Liver (tissue), 9 donors: ENCODE results near the gene CRB1. TPM values are rescaled to one million over a fixed set of nuclear protein-coding genes. Genes with fewer than 3 reads are reported as not detected.

Source experiments
- DNase-seq: peaks from one replicate; pipeline ENCODE4 v3.0.0-alpha.2; 2017; ENCODE audit warnings: low spot score
- H3K27ac ChIP-seq, 2 donors: one replicate each; pipeline ENCODE4 v1.7.0; 2013; ENCODE audit warnings: inconsistent platforms in 2 of 2, low read length in 2 of 2, control low read depth in 1 of 2, low read depth in 1 of 2, mild to moderate bottlenecking in 1 of 2
- H3K27me3 ChIP-seq, 4 donors: one replicate each; pipeline versions ENCODE4 v1.6.1 to v1.7.0; 2013; ENCODE audit warnings: low read length in 3 of 4, inconsistent platforms in 1 of 4, mild to moderate bottlenecking in 1 of 4, moderate library complexity in 1 of 4; ENCODE audit not compliant: control insufficient read depth in 4 of 4, insufficient read depth in 4 of 4
- H3K36me3 ChIP-seq, 4 donors: one replicate each; pipeline versions ENCODE4 v1.6.1 to v1.7.0; 2013; ENCODE audit warnings: low read length in 3 of 4, mild to moderate bottlenecking in 3 of 4, low read depth in 1 of 4, moderate library complexity in 1 of 4; ENCODE audit not compliant: control insufficient read depth in 4 of 4, insufficient read depth in 3 of 4
- H3K4me1 ChIP-seq, 4 donors: one replicate each; pipeline versions ENCODE4 v1.6.1 to v1.7.0; 2013; ENCODE audit warnings: low read length in 3 of 4, mild to moderate bottlenecking in 3 of 4, moderate library complexity in 1 of 4; ENCODE audit not compliant: control insufficient read depth in 4 of 4, insufficient read depth in 4 of 4
- H3K4me3 ChIP-seq, 3 donors: one replicate each; pipeline versions ENCODE4 v1.6.1 to v1.7.0; 2013; ENCODE audit warnings: low read length in 3 of 3, control low read depth in 1 of 3, low read depth in 1 of 3, mild to moderate bottlenecking in 1 of 3
- H3K9ac ChIP-seq, 2 donors: one replicate each; pipeline ENCODE4 v1.7.0; 2013; ENCODE audit warnings: low read length in 2 of 2, mild to moderate bottlenecking in 2 of 2, moderate library complexity in 2 of 2, control low read depth in 1 of 2, low read depth in 1 of 2
- H3K9me3 ChIP-seq, 4 donors: one replicate each; pipeline versions ENCODE4 v1.6.1 to v1.7.0; 2013; ENCODE audit warnings: low read length in 3 of 4; ENCODE audit not compliant: control insufficient read depth in 4 of 4
- ATF3 ChIP-seq: IDR thresholded peaks from 2 replicates; pipeline ENCODE4 v1.6.1; 2016; ENCODE audit warnings: antibody characterized with exemption
- CTCF ChIP-seq: fragments of 150-350 bp; IDR thresholded peaks from 2 replicates; pipeline ENCODE4 v1.5.1; 2017; ENCODE audit warnings: improper control_type of control experiment, low read depth, low read length; ENCODE audit not compliant: missing input control
- EGR1 ChIP-seq, 2 donors: IDR thresholded peaks; 2 replicates each; pipeline ENCODE4 v1.6.1; 2016 to 2018; ENCODE audit warnings: antibody characterized with exemption in 2 of 2, low read depth in 2 of 2
- FOXA1 ChIP-seq: IDR thresholded peaks from 2 replicates; pipeline ENCODE4 v1.6.1; 2016; ENCODE audit warnings: antibody characterized with exemption
- FOXA2 ChIP-seq: IDR thresholded peaks from 2 replicates; pipeline ENCODE4 v1.6.1; 2016; ENCODE audit warnings: antibody characterized with exemption
- GABPA ChIP-seq, 2 donors: IDR thresholded peaks in 1 of 2; conservative IDR thresholded peaks in 1 of 2; 2 replicates each; pipeline ENCODE4 v1.6.1; 2016; ENCODE audit warnings: antibody characterized with exemption in 2 of 2, mild to moderate bottlenecking in 1 of 2, moderate library complexity in 1 of 2
- HNF4A ChIP-seq, 2 donors: conservative IDR thresholded peaks; 2 replicates each; pipeline ENCODE4 v1.6.1; 2016; ENCODE audit warnings: antibody characterized with exemption in 2 of 2, mild to moderate bottlenecking in 2 of 2
- HNF4G ChIP-seq: IDR thresholded peaks from 2 replicates; pipeline ENCODE4 v1.6.1; 2016; ENCODE audit warnings: antibody characterized with exemption
- JUND ChIP-seq, 2 donors: IDR thresholded peaks; 2 replicates each; pipeline ENCODE4 v1.6.1; 2016; ENCODE audit warnings: antibody characterized with exemption in 2 of 2
- MAX ChIP-seq: IDR thresholded peaks from 2 replicates; pipeline ENCODE4 v1.6.1; 2016; ENCODE audit warnings: antibody characterized with exemption
- NR2F2 ChIP-seq: IDR thresholded peaks from 2 replicates; pipeline ENCODE4 v1.6.1; 2016; ENCODE audit warnings: antibody characterized with exemption
- RAD21 ChIP-seq, 2 donors: IDR thresholded peaks; 2 replicates each; pipeline ENCODE4 v1.6.1; 2016; ENCODE audit warnings: antibody characterized with exemption in 2 of 2, mild to moderate bottlenecking in 2 of 2
- REST ChIP-seq: IDR thresholded peaks from 2 replicates; pipeline ENCODE4 v1.6.1; 2016; ENCODE audit warnings: antibody characterized with exemption, mild to moderate bottlenecking
- RXRA ChIP-seq, 2 donors: IDR thresholded peaks; 2 replicates each; pipeline ENCODE4 v1.6.1; 2017 to 2018; ENCODE audit warnings: antibody characterized with exemption in 2 of 2, mild to moderate bottlenecking in 1 of 2
- SP1 ChIP-seq: IDR thresholded peaks from 2 replicates; pipeline ENCODE4 v1.6.1; 2018; ENCODE audit warnings: antibody characterized with exemption, mild to moderate bottlenecking
- TAF1 ChIP-seq: conservative IDR thresholded peaks from 2 replicates; pipeline ENCODE4 v1.6.1; 2016; ENCODE audit warnings: antibody characterized with exemption, mild to moderate bottlenecking
- YY1 ChIP-seq: IDR thresholded peaks from 2 replicates; pipeline ENCODE4 v1.6.1; 2016; ENCODE audit warnings: antibody characterized with exemption, mild to moderate bottlenecking
- ZBTB33 ChIP-seq: IDR thresholded peaks from 2 replicates; pipeline ENCODE4 v1.6.1; 2016; ENCODE audit warnings: antibody characterized with exemption
- WGBS: extraction: QIAGEN DNeasy Blood & Tissue Kit; methylation state at CpG from one replicate; pipeline ENCODE4 v1.1.7; 2013; 5-methylcytosine and 5-hydroxymethylcytosine counted together
- polyA plus RNA-seq, 2 donors: library from polyadenylated mRNA; stranded (reverse) in 1 of 2; unstranded in 1 of 2; fragments of 200-250 nt in 1 of 2; fragments of >200 nt in 1 of 2; fragmentation: Nextera tagmentation in 1 of 2; extraction: Ambion mirVana in 1 of 2; gene quantifications; one replicate each; pipeline versions ENCODE4 v1.2.1 to v1.2.3, GENCODE V29; 2013 to 2015
- total RNA-seq, 2 donors: library from RNA; depleted of rRNA; stranded (reverse); fragments of >200 nt; gene quantifications; one replicate each; pipeline ENCODE4 v1.2.3, GENCODE V29; 2014
- donor health status: healthy.
- donor health status: healthy.
- donor health status: healthy.
- donor health status: healthy.
- donor health status: healthy.

Gene CRB1
- total and polyA plus RNA-seq, 4 donors, result 5.1 TPM; not detected in 3

GRCh38 chr1:197515421-197515820 lies 247.4 kb downstream of the CRB1 start:
- no peaks in the 10 kb centered on the region for H3K27me3 ChIP-seq
- DNase-seq, result no peak
- no peak overlapping the region for H3K27ac ChIP-seq
- H3K9me3 ChIP-seq, result no peaks in the 10 kb centered on the region
- WGBS, result 91% methylated on average over 1 of the region's 1 CpG
- H3K36me3 ChIP-seq, result peaks cover 0 to 3% (median 1%) of the 10 kb centered on the region in 4 donors
- no peak overlapping the region for H3K4me3 ChIP-seq
- H3K4me1 ChIP-seq, result no peaks in the 10 kb centered on the region
- TF ChIP-seq GABPA (IDR thresholded peaks at IDR 0.05 in 1 of 2, conservative IDR thresholded peaks at IDR 0.05 in 1 of 2) (no peak), YY1 (no peak), MAX (no peak), HNF4A (conservative IDR thresholded peaks at IDR 0.05) (no peak), ATF3 (no peak), SP1 (no peak), CTCF (no peak), HNF4G (no peak), RAD21 (IDR thresholded peaks at IDR 0.05) (no peak), RXRA (IDR thresholded peaks at IDR 0.05) (no peak), TAF1 (no peak), NR2F2 (no peak), FOXA2 (no peak), EGR1 (IDR thresholded peaks at IDR 0.05; ENCODE audit: low read depth in 2 of 2) (no peak), ZBTB33 (no peak), FOXA1 (no peak), REST (no peak), JUND (IDR thresholded peaks at IDR 0.05) (no peak)
- no peak overlapping the region for H3K9ac ChIP-seq
